Hepatocyte (in vitro differentiated cells): Measurements from ENCODE around the gene PCDHGB4.

Source experiments
- CTCF ChIP-seq: fragments of 200-600 bp; sonication (generic); IDR thresholded peaks from 2 replicates; pipeline ENCODE4 v1.5.1; 2016; ENCODE audit warnings: antibody characterized with exemption, mild to moderate bottlenecking; ENCODE audit not compliant: poor library complexity
- EZH2 ChIP-seq: fragments of 200-600 bp; sonication (generic); IDR thresholded peaks from 2 replicates; pipeline ENCODE4 v1.6.1; 2016; ENCODE audit warnings: antibody characterized with exemption, mild to moderate bottlenecking, borderline replicate concordance
- EZH2phosphoT487 ChIP-seq: fragments of 200-600 bp; sonication (generic); IDR thresholded peaks from one replicate; pipeline ENCODE4 v1.6.1; 2018; ENCODE audit warnings: antibody characterized with exemption, mild to moderate bottlenecking, low read depth, moderate library complexity; ENCODE audit not compliant: unreplicated experiment, severe bottlenecking

DNA sequence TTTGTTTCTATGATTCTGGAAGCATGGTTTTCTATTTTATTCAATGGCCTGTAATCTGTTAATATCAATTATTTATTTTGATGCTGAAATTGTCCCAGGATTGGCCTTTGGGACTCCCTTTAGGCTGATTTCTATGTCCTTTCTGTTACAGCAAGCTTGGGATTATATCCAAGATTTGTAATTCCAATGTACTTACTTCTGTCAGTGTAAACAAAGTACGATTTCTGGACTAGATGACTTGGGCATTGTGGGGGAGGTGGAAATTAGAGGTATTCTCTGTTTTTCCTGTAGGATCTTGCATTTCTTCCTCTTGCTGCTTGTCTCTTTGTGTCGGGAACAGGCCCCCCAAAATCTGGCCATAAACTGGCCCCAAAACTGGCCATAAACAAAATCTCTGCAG, 46.5 kb downstream of the PCDHGB4 start:
- TF ChIP-seq CTCF, result no peak
- TF ChIP-seq EZH2, result no peak
- no peak for TF ChIP-seq EZH2phosphoT487
